IMR-90 (cell line): ENCODE measurements around the gene COL5A1. TPM values are rescaled to one million over a fixed set of nuclear protein-coding genes. Genes with fewer than 3 reads are reported as not detected.

Experiments
- ATAC-seq: fragments of 200-7000 bp; cut with Tn5 transposase; 2 replicates; pipeline ENCODE4 v1.9.1; 2020; ENCODE audit warnings: low read depth, mild to moderate bottlenecking, moderate library complexity
- BruUV-seq: library from RNA; stranded (reverse); fragments of 400-500 nt; replicated peaks from 2 replicates; lab custom pipeline; 2021; lab: Mats Ljungman, UMichigan
- CTCF ChIA-PET: fragments of 300-600 bp; formaldehyde crosslinking; extraction: SDS; loops from one replicate; lab custom pipeline; 2021; ENCODE audit warnings: antibody characterized with exemption; lab: Yijun Ruan, JAX
- POLR2A ChIA-PET: fragments of 300-600 bp; sonication (Branson Sonifier 250); formaldehyde crosslinking; loops from one replicate; lab custom pipeline; 2022; ENCODE audit warnings: antibody characterized with exemption; ENCODE audit not compliant: unreplicated experiment; lab: Charles Lee
- DNase-seq: peaks from one replicate; pipeline ENCODE4 v3.0.0; 2013
- H2AFZ ChIP-seq: replicated peaks from 2 replicates; pipeline ENCODE3; 2013; ENCODE audit warnings: low read length, mild to moderate bottlenecking; ENCODE audit not compliant: poor library complexity
- H2AK5ac ChIP-seq: 2 replicates; pipeline ENCODE4 v1.6.1; 2013; ENCODE audit warnings: low read depth, low read length, inconsistent platforms
- H2AK9ac ChIP-seq: replicated peaks from 2 replicates; pipeline ENCODE3; 2013; ENCODE audit warnings: mild to moderate bottlenecking, low read depth, low read length, moderate library complexity; ENCODE audit not compliant: poor library complexity
- H2BK120ac ChIP-seq: 2 replicates; pipeline ENCODE4 v1.6.1; 2013; ENCODE audit warnings: low read depth, low read length, inconsistent platforms
- H2BK15ac ChIP-seq: 3 replicates; pipeline ENCODE4 v1.6.1; 2013; ENCODE audit warnings: low read depth, low read length, inconsistent platforms
- H2BK20ac ChIP-seq: 2 replicates; pipeline ENCODE4 v1.6.1; 2013; ENCODE audit warnings: low read depth, mild to moderate bottlenecking, inconsistent platforms, low read length, moderate library complexity
- H2BK5ac ChIP-seq: 2 replicates; pipeline ENCODE4 v1.6.1; 2013; ENCODE audit warnings: mild to moderate bottlenecking, low read depth, low read length, inconsistent platforms; ENCODE audit not compliant: poor library complexity, severe bottlenecking
- H3K14ac ChIP-seq: replicated peaks from 2 replicates; pipeline ENCODE4 v1.6.1; 2013; ENCODE audit warnings: low read depth, low read length, inconsistent platforms
- H3K18ac ChIP-seq: 2 replicates; pipeline ENCODE4 v1.6.1; 2013; ENCODE audit warnings: low read depth, low read length, control low read depth
- H3K23ac ChIP-seq: 2 replicates; pipeline ENCODE4 v1.6.1; 2013; ENCODE audit warnings: low read depth, low read length, inconsistent platforms
- H3K27ac ChIP-seq: 2 replicates; pipeline ENCODE4 v1.5.1; 2013; ENCODE audit warnings: mild to moderate bottlenecking, control low read depth, low read length; ENCODE audit not compliant: insufficient read depth
- H3K27me3 ChIP-seq: 2 replicates; pipeline ENCODE4 v1.6.1; 2013; ENCODE audit warnings: low read length; ENCODE audit not compliant: control insufficient read depth, insufficient read depth
- H3K36me3 ChIP-seq: 2 replicates; pipeline ENCODE4 v1.6.1; 2013; ENCODE audit warnings: low read length, mixed read lengths; ENCODE audit not compliant: control insufficient read depth, insufficient read depth
- H3K4ac ChIP-seq: 2 replicates; pipeline ENCODE4 v1.6.1; 2013; ENCODE audit warnings: low read depth, low read length, inconsistent platforms
- H3K4me1 ChIP-seq: 2 replicates; pipeline ENCODE4 v1.6.1; 2013; ENCODE audit warnings: low read length, mixed read lengths; ENCODE audit not compliant: control insufficient read depth, insufficient read depth
- H3K4me2 ChIP-seq: 2 replicates; pipeline ENCODE4 v1.6.1; 2013; ENCODE audit warnings: low read depth, mild to moderate bottlenecking, control low read depth, low read length, moderate library complexity
- H3K4me3 ChIP-seq: 2 replicates; pipeline ENCODE4 v1.5.1; 2013; ENCODE audit warnings: low read depth, mild to moderate bottlenecking, control low read depth, low read length, moderate library complexity; ENCODE audit not compliant: insufficient read depth
- H3K56ac ChIP-seq: 2 replicates; pipeline ENCODE4 v1.6.1; 2013; ENCODE audit warnings: low read length, inconsistent platforms; ENCODE audit not compliant: insufficient read depth; ENCODE audit errors: extremely low read depth
- H3K79me1 ChIP-seq, 2 experiments: 2 replicates each; pipeline ENCODE4 v1.6.1; 2013; ENCODE audit warnings: low read length in 2 of 2, inconsistent platforms in 1 of 2, low read depth in 1 of 2
- H3K9ac ChIP-seq: 2 replicates; pipeline ENCODE4 v1.6.1; 2013; ENCODE audit warnings: low read depth, low read length, control low read depth
- H3K9me1 ChIP-seq: 2 replicates; pipeline ENCODE4 v1.6.1; 2013; ENCODE audit warnings: low read length, inconsistent platforms; ENCODE audit not compliant: insufficient read depth
- H3K9me3 ChIP-seq: 2 replicates; pipeline ENCODE4 v1.6.1; 2013; ENCODE audit warnings: low read length; ENCODE audit not compliant: control insufficient read depth, insufficient read depth
- H4K20me1 ChIP-seq: 2 replicates; pipeline ENCODE4 v1.6.1; 2013; ENCODE audit warnings: low read length, inconsistent platforms; ENCODE audit not compliant: insufficient read depth
- H4K5ac ChIP-seq: 2 replicates; pipeline ENCODE4 v1.6.1; 2013; ENCODE audit warnings: mild to moderate bottlenecking, low read depth, low read length, control low read depth
- H4K8ac ChIP-seq, 2 experiments: 2 replicates each; pipeline ENCODE4 v1.6.1; 2013; ENCODE audit warnings: low read depth in 2 of 2, low read length in 2 of 2, control low read depth in 1 of 2, inconsistent platforms in 1 of 2
- H4K91ac ChIP-seq: 2 replicates; pipeline ENCODE4 v1.6.1; 2013; ENCODE audit warnings: low read depth, low read length, inconsistent platforms; ENCODE audit not compliant: insufficient read depth
- BHLHE40 ChIP-seq: fragments of 150-350 bp; IDR thresholded peaks from 2 replicates; pipeline ENCODE4 v1.6.1; 2016; ENCODE audit warnings: mild to moderate bottlenecking, low read depth, low read length
- CEBPB ChIP-seq: IDR thresholded peaks from 2 replicates; pipeline ENCODE4 v1.6.1; 2012; ENCODE audit warnings: low read depth, low read length, improper control_type of control experiment
- CHD1 ChIP-seq: IDR thresholded peaks from 2 replicates; pipeline ENCODE4 v1.6.1; 2012; ENCODE audit warnings: low read depth, low read length, improper control_type of control experiment
- FOS ChIP-seq: fragments of 150-350 bp; IDR thresholded peaks from 2 replicates; pipeline ENCODE4 v1.6.1; 2016; ENCODE audit warnings: low read depth, low read length
- MAFK ChIP-seq: IDR thresholded peaks from 2 replicates; pipeline ENCODE4 v1.6.1; 2012; ENCODE audit warnings: low read depth, low read length, improper control_type of control experiment
- MAZ ChIP-seq: IDR thresholded peaks from 2 replicates; pipeline ENCODE4 v1.6.1; 2012; ENCODE audit warnings: low read depth, mild to moderate bottlenecking, low read length, improper control_type of control experiment, moderate library complexity, borderline replicate concordance
- MXI1 ChIP-seq: IDR thresholded peaks from 2 replicates; pipeline ENCODE4 v1.6.1; 2012; ENCODE audit warnings: low read depth, mild to moderate bottlenecking, low read length, moderate library complexity, borderline replicate concordance
- NFE2L2 ChIP-seq: fragments of 150-350 bp; IDR thresholded peaks from 2 replicates; pipeline ENCODE4 v1.6.1; 2016; ENCODE audit warnings: low read depth, mild to moderate bottlenecking, low read length
- POLR2A ChIP-seq: IDR thresholded peaks from 2 replicates; pipeline ENCODE4 v1.6.1; 2012; ENCODE audit warnings: mild to moderate bottlenecking, low read depth, low read length
- RAD21 ChIP-seq: IDR thresholded peaks from 2 replicates; pipeline ENCODE4 v1.6.1; 2012; ENCODE audit warnings: low read length, improper control_type of control experiment
- RCOR1 ChIP-seq: IDR thresholded peaks from 2 replicates; pipeline ENCODE4 v1.6.1; 2012; ENCODE audit warnings: mild to moderate bottlenecking, low read length, improper control_type of control experiment; ENCODE audit not compliant: insufficient replicate concordance
- RFX5 ChIP-seq: IDR thresholded peaks from 2 replicates; pipeline ENCODE4 v1.8.0; 2012; ENCODE audit warnings: low read depth, mild to moderate bottlenecking, low read length, moderate library complexity
- SMC3 ChIP-seq: fragments of 150-350 bp; IDR thresholded peaks from 2 replicates; pipeline ENCODE4 v1.6.1; 2016; ENCODE audit warnings: low read depth, mild to moderate bottlenecking, antibody characterized with exemption, low read length, moderate library complexity
- WGBS, 2 experiments: methylation state at CpG; one replicate each; pipeline versions ENCODE4 v1.1.5 to v1.1.7; 2013; ENCODE audit warnings: missing lambda C conversion rate in 2 of 2; ENCODE audit not compliant: insufficient read length in 1 of 2; ENCODE audit errors: extremely low coverage in 2 of 2; 5-methylcytosine and 5-hydroxymethylcytosine counted together
- dilution Hi-C: fragments of 300-500 bp; cut with HindIII; formaldehyde crosslinking; loops from one replicate; pipeline ENCODE4 v1.14.3; 2018; ENCODE audit warnings: low sequenced_read_pairs; ENCODE audit not compliant: unreplicated experiment
- in situ Hi-C: fragments of 300-500 bp; cut with MboI; formaldehyde crosslinking; loops from 3 replicates; pipeline ENCODE4 v1.14.3; 2019; ENCODE audit warnings: low sequenced_read_pairs, inconsistent platforms, mixed read lengths
- intact Hi-C: fragments of 100-400 bp; cut with micrococcal nuclease; formaldehyde crosslinking; loops from 2 replicates; pipeline ENCODE4 v1.10.0; 2022
- polyA plus RNA-seq, 3 experiments: library from polyadenylated mRNA; depleted of rRNA; stranded (reverse); fragments of >200 nt; gene quantifications; 2 replicates each; pipeline ENCODE4 v1.2.3, GENCODE V29; 2012; ENCODE audit warnings: low replicate concordance in 1 of 3
- total RNA-seq: library from RNA; depleted of rRNA; stranded (reverse); fragments of >200 nt; gene quantifications from 2 replicates; pipeline ENCODE4 v1.2.3, GENCODE V29; 2012
- TF ChIP-seq, protein P1 (sequence below): fragments of 150-350 bp; IDR thresholded peaks from 2 replicates; pipeline ENCODE4 v1.6.1; 2017; ENCODE audit warnings: mild to moderate bottlenecking, antibody characterized with exemption, low read length, low read depth
- TF ChIP-seq, protein P2 (sequence below): fragments of 150-350 bp; IDR thresholded peaks from 2 replicates; pipeline ENCODE4 v1.6.1; 2016; ENCODE audit warnings: low read depth, mild to moderate bottlenecking, low read length, moderate library complexity, borderline replicate concordance

COL5A1 gene
- total and polyA plus RNA-seq, 2 of the 4 experiments (the other 2 are of a cell fraction), result 19.2 to 173 TPM

DNA sequence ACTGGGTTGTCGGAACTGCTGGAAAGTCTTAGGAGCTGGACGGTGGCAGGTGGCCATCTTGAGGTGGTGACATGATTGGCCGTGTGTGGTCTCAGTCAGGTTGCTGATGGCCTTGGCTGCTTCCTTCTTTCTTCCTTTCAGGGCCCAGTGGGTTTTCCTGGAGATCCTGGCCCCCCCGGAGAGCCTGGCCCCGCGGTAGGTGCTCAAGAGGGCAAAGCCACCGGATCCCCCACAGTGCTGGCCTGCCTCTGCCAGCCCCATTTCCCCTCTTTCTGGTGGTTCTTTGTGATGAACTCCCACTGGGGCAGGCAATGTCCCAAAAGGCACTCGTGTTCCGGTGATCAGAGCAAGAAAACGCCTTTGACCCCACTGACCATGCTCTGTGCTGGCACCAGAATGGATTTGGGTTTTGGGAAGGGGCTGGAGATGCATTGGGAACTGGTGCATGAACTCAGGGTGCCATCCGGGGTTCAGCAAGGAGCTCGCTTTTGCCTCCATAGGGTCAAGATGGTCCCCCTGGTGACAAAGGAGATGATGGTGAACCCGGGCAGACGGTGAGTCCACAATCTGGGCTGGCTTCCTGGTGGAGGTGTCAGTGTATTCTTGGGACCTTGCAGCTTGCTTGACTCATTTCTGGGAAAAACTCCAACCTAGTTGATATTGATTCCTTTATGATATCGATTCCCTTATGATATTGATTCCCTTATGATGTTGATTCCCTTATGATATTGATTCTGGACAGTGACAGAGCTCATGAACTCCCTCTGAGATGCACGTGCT lies 174.0 kb downstream of the COL5A1 start (continued):
- no peak for TF ChIP-seq SMC3

DNA sequence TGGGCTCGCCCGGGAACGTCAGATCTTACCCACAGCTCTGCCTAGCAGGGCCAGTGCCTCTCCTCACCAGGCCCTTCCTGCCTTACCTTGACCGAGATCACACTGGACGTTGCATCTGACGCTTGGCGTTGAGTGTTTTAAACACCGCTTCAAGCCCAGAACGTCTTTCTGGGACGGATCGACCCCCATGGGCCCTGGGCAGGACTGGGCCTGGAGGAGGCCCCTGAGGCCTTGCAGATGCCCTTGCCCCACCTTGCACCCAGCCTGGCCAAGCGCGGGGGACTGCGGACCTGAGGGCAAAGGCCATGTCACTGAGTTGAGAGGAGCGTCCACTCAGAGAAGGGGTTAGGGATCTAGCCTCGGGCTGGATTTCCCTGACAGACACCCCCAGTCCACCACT lies 174.7 kb downstream of the COL5A1 start:
- Histone ChIP-seq H3K4me2 (no peak overlapping the region), H3K9ac (no peak overlapping the region), H2BK120ac (peak overlapping the region; percentile 54), H3K14ac (no peak overlapping the region), H3K23ac (no peak overlapping the region), H3K56ac (no peak overlapping the region), H3K79me1 (peaks cover 15 to 89% of the 10 kb centered on the region in 2 experiments), H3K36me3 (peaks cover 91% of the 10 kb centered on the region), H3K27ac (peak overlapping the region; percentile 48; the same call in 1 of the 2 replicates), H4K91ac (peak overlapping the region; percentile 51), H2BK20ac (peak overlapping the region; percentile 70; the same call in 1 of the 2 replicates), H4K8ac (peak overlapping the region in 1 of 2 experiments; percentile 34; a peak in 1 of 4 replicates), H3K4me1 (peaks cover 28% of the 10 kb centered on the region), H4K20me1 (peaks cover 11% of the 10 kb centered on the region), H3K18ac (0 out of 2 replicates have a peak overlapping the region, but pooled peaks have one; percentile 21), H2BK15ac (peak overlapping the region; percentile 67; the same call in 2 of the 3 replicates), H2AK5ac (peak overlapping the region; percentile 83), H3K27me3 (no peaks in the 10 kb centered on the region), H2BK5ac (peak overlapping the region; percentile 99), H3K9me3 (no peaks in the 10 kb centered on the region), H3K4ac (peak overlapping the region; percentile 78), H4K5ac (no peak overlapping the region), H2AK9ac (peak overlapping the region; percentile 60), H3K9me1 (peaks cover 46% of the 10 kb centered on the region), H3K4me3 (no peak overlapping the region), H2AFZ (peak overlapping the region; percentile 27)
- intact Hi-C loops, result no loop called here
- ChIA-PET POLR2A (no interaction called here), CTCF (no interaction called here)
- no peak for ATAC-seq
- BruUV-seq, result no TSS peak
- in situ Hi-C loops, result no loop called here
- dilution Hi-C loops, result no loop called here
- WGBS, 2 experiments, result 93% methylated on average over 9 of the region's 16 CpGs; no CpG with 5 or more reads in 1 of the 2 experiments
- DNase-seq, result no peak
- no peak for TF ChIP-seq BHLHE40
- TF ChIP-seq POLR2A, result no peak
- no peak for TF ChIP-seq FOS
- no peak for TF ChIP-seq CHD1
- TF ChIP-seq RAD21, result no peak
- no peak for TF ChIP-seq MAZ
- TF ChIP-seq, protein P1, sequence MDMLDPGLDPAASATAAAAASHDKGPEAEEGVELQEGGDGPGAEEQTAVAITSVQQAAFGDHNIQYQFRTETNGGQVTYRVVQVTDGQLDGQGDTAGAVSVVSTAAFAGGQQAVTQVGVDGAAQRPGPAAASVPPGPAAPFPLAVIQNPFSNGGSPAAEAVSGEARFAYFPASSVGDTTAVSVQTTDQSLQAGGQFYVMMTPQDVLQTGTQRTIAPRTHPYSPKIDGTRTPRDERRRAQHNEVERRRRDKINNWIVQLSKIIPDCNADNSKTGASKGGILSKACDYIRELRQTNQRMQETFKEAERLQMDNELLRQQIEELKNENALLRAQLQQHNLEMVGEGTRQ, result no peak
- TF ChIP-seq SMC3, result no peak
- no peak for TF ChIP-seq NFE2L2
- TF ChIP-seq RFX5, result no peak
- no peak for TF ChIP-seq MXI1
- TF ChIP-seq CEBPB, result no peak
- TF ChIP-seq RCOR1, result no peak
- TF ChIP-seq MAFK, result no peak
- TF ChIP-seq, protein P2, sequence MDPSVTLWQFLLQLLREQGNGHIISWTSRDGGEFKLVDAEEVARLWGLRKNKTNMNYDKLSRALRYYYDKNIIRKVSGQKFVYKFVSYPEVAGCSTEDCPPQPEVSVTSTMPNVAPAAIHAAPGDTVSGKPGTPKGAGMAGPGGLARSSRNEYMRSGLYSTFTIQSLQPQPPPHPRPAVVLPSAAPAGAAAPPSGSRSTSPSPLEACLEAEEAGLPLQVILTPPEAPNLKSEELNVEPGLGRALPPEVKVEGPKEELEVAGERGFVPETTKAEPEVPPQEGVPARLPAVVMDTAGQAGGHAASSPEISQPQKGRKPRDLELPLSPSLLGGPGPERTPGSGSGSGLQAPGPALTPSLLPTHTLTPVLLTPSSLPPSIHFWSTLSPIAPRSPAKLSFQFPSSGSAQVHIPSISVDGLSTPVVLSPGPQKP, result no peak
